Uterus (tissue), 2 donors: Measurements from ENCODE around the gene STX2.

Experiments
- POLR2A ChIP-seq, 2 donors: fragments of 450-650 bp; IDR thresholded peaks; one replicate each; pipeline ENCODE4 v1.6.1; 2016; ENCODE audit warnings: antibody characterized with exemption in 2 of 2, mild to moderate bottlenecking in 1 of 2, moderate library complexity in 1 of 2
- TF ChIP-seq, protein P1 (sequence below), 4 experiments: fragments of 200-600 bp in 2 of 4; fragments of 450-650 bp in 2 of 4; sonication (generic) in 2 of 4; IDR thresholded peaks; one replicate each; pipeline ENCODE4 v1.5.1; 2016 to 2019; ENCODE audit warnings: antibody characterized with exemption in 4 of 4, mild to moderate bottlenecking in 2 of 4, moderate library complexity in 1 of 4

DNA sequence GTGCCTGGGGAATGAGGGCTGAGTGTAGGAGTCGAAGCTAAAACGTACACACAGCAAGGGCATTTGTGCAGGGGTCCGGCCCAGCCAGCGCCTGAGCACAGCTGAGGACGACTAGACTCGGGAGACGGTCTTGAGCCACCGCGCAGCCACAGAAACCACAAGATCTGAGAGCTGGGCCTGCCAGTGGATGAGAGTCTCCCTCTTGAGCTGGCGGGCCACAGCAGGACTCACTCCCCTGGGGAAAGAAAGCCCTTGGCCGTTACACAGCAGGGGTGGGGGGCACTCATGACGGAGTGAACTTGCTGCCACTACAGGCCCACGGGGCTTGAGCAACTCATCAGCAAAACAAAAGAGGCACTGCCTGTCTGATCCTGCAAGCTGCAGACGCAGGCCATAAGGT lies 23.0 kb downstream of the STX2 start:
- TF ChIP-seq POLR2A (IDR thresholded peaks at IDR 0.05) = no peak
- TF ChIP-seq, protein P1, sequence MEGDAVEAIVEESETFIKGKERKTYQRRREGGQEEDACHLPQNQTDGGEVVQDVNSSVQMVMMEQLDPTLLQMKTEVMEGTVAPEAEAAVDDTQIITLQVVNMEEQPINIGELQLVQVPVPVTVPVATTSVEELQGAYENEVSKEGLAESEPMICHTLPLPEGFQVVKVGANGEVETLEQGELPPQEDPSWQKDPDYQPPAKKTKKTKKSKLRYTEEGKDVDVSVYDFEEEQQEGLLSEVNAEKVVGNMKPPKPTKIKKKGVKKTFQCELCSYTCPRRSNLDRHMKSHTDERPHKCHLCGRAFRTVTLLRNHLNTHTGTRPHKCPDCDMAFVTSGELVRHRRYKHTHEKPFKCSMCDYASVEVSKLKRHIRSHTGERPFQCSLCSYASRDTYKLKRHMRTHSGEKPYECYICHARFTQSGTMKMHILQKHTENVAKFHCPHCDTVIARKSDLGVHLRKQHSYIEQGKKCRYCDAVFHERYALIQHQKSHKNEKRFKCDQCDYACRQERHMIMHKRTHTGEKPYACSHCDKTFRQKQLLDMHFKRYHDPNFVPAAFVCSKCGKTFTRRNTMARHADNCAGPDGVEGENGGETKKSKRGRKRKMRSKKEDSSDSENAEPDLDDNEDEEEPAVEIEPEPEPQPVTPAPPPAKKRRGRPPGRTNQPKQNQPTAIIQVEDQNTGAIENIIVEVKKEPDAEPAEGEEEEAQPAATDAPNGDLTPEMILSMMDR (IDR thresholded peaks at IDR 0.05) = no peak
